ENCODE data around the gene FBXO5. TPM values are rescaled to one million over a fixed set of nuclear protein-coding genes. Genes with fewer than 3 reads are reported as not detected.

Gene FBXO5
- total RNA-seq, 1 donor from 2014 or later, result 7.3 TPM

GRCh38 chr6:152959333-152959732, 23.5 kb downstream of the FBXO5 start:
- no peak for TF ChIP-seq CTCF (IDR thresholded peaks at IDR 0.05)
- Mint-ChIP-seq H3K4me3 (ENCODE audit: unreplicated experiment) (no peak overlapping the region), H3K4me1 (ENCODE audit: low read depth) (peaks cover 3% of the 10 kb centered on the region), H3K27ac (ENCODE audit: unreplicated experiment) (no peak overlapping the region), H3K36me3 (ENCODE audit: low read depth) (no peaks in the 10 kb centered on the region), H3K27me3 (ENCODE audit: low read depth) (peaks cover 14% of the 10 kb centered on the region), H3K9me3 (ENCODE audit: low read depth) (no peaks in the 10 kb centered on the region)
- DNase-seq (ENCODE audit: low spot score), result no peak

GRCh38 chr6:152957796-152958195, 25.0 kb downstream of the FBXO5 start:
- no peaks in the 10 kb centered on the region for H3K9me3 Mint-ChIP-seq (ENCODE audit: low read depth)
- H3K27me3 Mint-ChIP-seq (ENCODE audit: low read depth), result peaks cover 12% of the 10 kb centered on the region
- H3K27ac Mint-ChIP-seq (ENCODE audit: unreplicated experiment), result no peak overlapping the region
- H3K36me3 Mint-ChIP-seq (ENCODE audit: low read depth), result no peaks in the 10 kb centered on the region
- no peak overlapping the region for H3K4me3 Mint-ChIP-seq (ENCODE audit: unreplicated experiment)
- no peak for DNase-seq (ENCODE audit: low spot score)
- TF ChIP-seq CTCF (IDR thresholded peaks at IDR 0.05), result no peak
- H3K4me1 Mint-ChIP-seq (ENCODE audit: low read depth), result peaks cover 3% of the 10 kb centered on the region

DNA sequence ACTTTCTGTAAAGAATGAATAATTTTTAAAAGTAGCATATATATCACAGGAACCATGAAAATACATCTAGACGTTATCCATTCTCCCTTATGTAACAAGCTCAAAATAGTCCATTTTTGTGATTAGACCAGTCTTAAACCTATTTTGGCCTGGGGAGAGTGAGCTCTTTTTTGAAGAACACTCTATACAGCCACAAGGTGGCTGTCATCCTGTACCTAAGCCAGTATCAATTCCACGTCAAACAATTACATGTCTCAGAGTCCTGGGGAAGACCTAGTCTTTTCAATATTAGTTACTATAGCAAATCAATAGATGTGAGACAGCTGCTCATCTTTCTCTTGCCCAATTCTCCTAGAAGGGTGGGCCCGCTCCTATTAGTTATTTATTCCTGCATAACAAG, 28.4 kb downstream of the FBXO5 start:
- no peaks in the 10 kb centered on the region for H3K36me3 Mint-ChIP-seq (ENCODE audit: low read depth)
- TF ChIP-seq CTCF (IDR thresholded peaks at IDR 0.05), result peak; percentile 15
- peaks cover 2% of the 10 kb centered on the region for H3K27me3 Mint-ChIP-seq (ENCODE audit: low read depth)
- DNase-seq (ENCODE audit: low spot score), result no peak
- H3K9me3 Mint-ChIP-seq (ENCODE audit: low read depth), result no peaks in the 10 kb centered on the region
- no peak overlapping the region for H3K27ac Mint-ChIP-seq (ENCODE audit: unreplicated experiment)
- peaks cover 3% of the 10 kb centered on the region for H3K4me1 Mint-ChIP-seq (ENCODE audit: low read depth)
- no peak overlapping the region for H3K4me3 Mint-ChIP-seq (ENCODE audit: unreplicated experiment)

GRCh38 chr6:152952866-152953509, 29.9 kb downstream of the FBXO5 start:
- H3K4me3 Mint-ChIP-seq (ENCODE audit: unreplicated experiment), result no peak overlapping the region
- H3K27ac Mint-ChIP-seq (ENCODE audit: unreplicated experiment), result no peak overlapping the region
- peaks cover 8% of the 10 kb centered on the region for H3K4me1 Mint-ChIP-seq (ENCODE audit: low read depth)
- peak; percentile 84 for TF ChIP-seq CTCF (IDR thresholded peaks at IDR 0.05)
- no peak for DNase-seq (ENCODE audit: low spot score)
- H3K36me3 Mint-ChIP-seq (ENCODE audit: low read depth), result no peaks in the 10 kb centered on the region
- no peaks in the 10 kb centered on the region for H3K9me3 Mint-ChIP-seq (ENCODE audit: low read depth)
- H3K27me3 Mint-ChIP-seq (ENCODE audit: low read depth), result peaks cover 2% of the 10 kb centered on the region

GRCh38 chr6:152952045-152952444, 30.8 kb downstream of the FBXO5 start:
- Mint-ChIP-seq H3K27ac (ENCODE audit: unreplicated experiment) (no peak overlapping the region), H3K4me1 (ENCODE audit: low read depth) (peaks cover 10% of the 10 kb centered on the region)

More at GRCh38 chr6:152952045-152952444, 30.8 kb downstream of the FBXO5 start:
- peaks cover 10% of the 10 kb centered on the region for H3K27me3 Mint-ChIP-seq (ENCODE audit: low read depth)
- DNase-seq (ENCODE audit: low spot score), result no peak
- H3K9me3 Mint-ChIP-seq (ENCODE audit: low read depth), result no peaks in the 10 kb centered on the region
- no peaks in the 10 kb centered on the region for H3K36me3 Mint-ChIP-seq (ENCODE audit: low read depth)
- no peak overlapping the region for H3K4me3 Mint-ChIP-seq (ENCODE audit: unreplicated experiment)
- no peak for TF ChIP-seq CTCF (IDR thresholded peaks at IDR 0.05)

All from chondrocyte (in vitro differentiated cells).